HepG2 (cell line): Measurements from ENCODE around the gene SREK1.

Source experiments
- ARID2 ChIP-seq: sonication (generic); formaldehyde crosslinking; IDR thresholded peaks from 2 replicates; pipeline ENCODE4 v1.8.1; 2022; ENCODE audit warnings: mild to moderate bottlenecking, missing genetic modification reagents, borderline replicate concordance
- CEBPB ChIP-seq: IDR thresholded peaks from 2 replicates; pipeline ENCODE4 v1.6.1; 2011; ENCODE audit warnings: low read depth, low read length, improper control_type of control experiment, borderline replicate concordance
- EP300 ChIP-seq, 3 experiments: sonication (generic) in 1 of 3; formaldehyde crosslinking in 1 of 3; IDR thresholded peaks; 2 replicates each; pipeline versions ENCODE4 v1.5.1 to v1.6.1; 2011 to 2020; ENCODE audit warnings: low read depth in 2 of 3, low read length in 2 of 3, borderline replicate concordance in 1 of 3, improper control_type of control experiment in 1 of 3, mild to moderate bottlenecking in 1 of 3, missing genetic modification reagents in 1 of 3, moderate library complexity in 1 of 3
- FOXP1 ChIP-seq, 2 experiments: fragments of 450-650 bp in 1 of 2; IDR thresholded peaks; 2 replicates each; pipeline ENCODE4 v1.6.1; 2017 to 2018; ENCODE audit warnings: antibody characterized with exemption in 1 of 2
- LRRFIP1 ChIP-seq: sonication (generic); formaldehyde crosslinking; conservative IDR thresholded peaks from 2 replicates; pipeline ENCODE4 v1.4.0; 2020; ENCODE audit warnings: missing genetic modification reagents
- ZMYM2 ChIP-seq: sonication (generic); formaldehyde crosslinking; IDR thresholded peaks from 2 replicates; pipeline ENCODE4 v1.8.0; 2022; ENCODE audit warnings: mild to moderate bottlenecking, missing genetic modification reagents
- ZNF589 ChIP-seq: sonication (generic); formaldehyde crosslinking; conservative IDR thresholded peaks from 2 replicates; pipeline ENCODE4 v1.8.0; 2022; ENCODE audit warnings: mild to moderate bottlenecking, moderate library complexity, missing genetic modification reagents
- TF ChIP-seq, protein P1 (sequence below): sonication (generic); formaldehyde crosslinking; IDR thresholded peaks from 2 replicates; pipeline ENCODE4 v1.5.0; 2020; ENCODE audit warnings: missing genetic modification reagents
- TF ChIP-seq, protein P2 (sequence below): sonication (generic); formaldehyde crosslinking; IDR thresholded peaks from 2 replicates; pipeline ENCODE4 v1.4.0; 2020; ENCODE audit warnings: missing genetic modification reagents
- TF ChIP-seq, protein P3 (sequence below): sonication (generic); formaldehyde crosslinking; IDR thresholded peaks from 2 replicates; pipeline ENCODE4 v1.5.0; 2020; ENCODE audit warnings: mild to moderate bottlenecking, missing genetic modification reagents, borderline replicate concordance

GRCh38 chr5:66207800-66208561, 63.9 kb downstream of the SREK1 start:
- TF ChIP-seq, protein P1, sequence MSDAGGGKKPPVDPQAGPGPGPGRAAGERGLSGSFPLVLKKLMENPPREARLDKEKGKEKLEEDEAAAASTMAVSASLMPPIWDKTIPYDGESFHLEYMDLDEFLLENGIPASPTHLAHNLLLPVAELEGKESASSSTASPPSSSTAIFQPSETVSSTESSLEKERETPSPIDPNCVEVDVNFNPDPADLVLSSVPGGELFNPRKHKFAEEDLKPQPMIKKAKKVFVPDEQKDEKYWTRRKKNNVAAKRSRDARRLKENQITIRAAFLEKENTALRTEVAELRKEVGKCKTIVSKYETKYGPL (CRISPR knock-in tag): no peak
- TF ChIP-seq, protein P2, sequence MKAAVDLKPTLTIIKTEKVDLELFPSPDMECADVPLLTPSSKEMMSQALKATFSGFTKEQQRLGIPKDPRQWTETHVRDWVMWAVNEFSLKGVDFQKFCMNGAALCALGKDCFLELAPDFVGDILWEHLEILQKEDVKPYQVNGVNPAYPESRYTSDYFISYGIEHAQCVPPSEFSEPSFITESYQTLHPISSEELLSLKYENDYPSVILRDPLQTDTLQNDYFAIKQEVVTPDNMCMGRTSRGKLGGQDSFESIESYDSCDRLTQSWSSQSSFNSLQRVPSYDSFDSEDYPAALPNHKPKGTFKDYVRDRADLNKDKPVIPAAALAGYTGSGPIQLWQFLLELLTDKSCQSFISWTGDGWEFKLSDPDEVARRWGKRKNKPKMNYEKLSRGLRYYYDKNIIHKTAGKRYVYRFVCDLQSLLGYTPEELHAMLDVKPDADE (CRISPR knock-in tag): no peak
- TF ChIP-seq LRRFIP1 (CRISPR knock-in tag): no peak
- TF ChIP-seq CEBPB: no peak
- TF ChIP-seq, protein P3, sequence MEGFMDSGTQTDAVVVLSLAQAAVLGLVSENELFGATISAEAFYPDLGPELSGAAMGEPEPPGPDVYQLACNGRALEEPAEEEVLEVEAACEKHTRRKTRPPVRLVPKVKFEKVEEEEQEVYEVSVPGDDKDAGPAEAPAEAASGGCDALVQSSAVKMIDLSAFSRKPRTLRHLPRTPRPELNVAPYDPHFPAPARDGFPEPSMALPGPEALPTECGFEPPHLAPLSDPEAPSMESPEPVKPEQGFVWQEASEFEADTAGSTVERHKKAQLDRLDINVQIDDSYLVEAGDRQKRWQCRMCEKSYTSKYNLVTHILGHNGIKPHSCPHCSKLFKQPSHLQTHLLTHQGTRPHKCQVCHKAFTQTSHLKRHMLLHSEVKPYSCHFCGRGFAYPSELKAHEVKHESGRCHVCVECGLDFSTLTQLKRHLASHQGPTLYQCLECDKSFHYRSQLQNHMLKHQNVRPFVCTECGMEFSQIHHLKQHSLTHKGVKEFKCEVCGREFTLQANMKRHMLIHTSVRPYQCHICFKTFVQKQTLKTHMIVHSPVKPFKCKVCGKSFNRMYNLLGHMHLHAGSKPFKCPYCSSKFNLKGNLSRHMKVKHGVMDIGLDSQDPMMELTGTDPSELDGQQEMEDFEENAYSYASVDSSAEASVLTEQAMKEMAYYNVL (CRISPR knock-in tag): no peak
- no peak for TF ChIP-seq ZNF589
- TF ChIP-seq ARID2 (CRISPR knock-in tag): no peak
- TF ChIP-seq EP300 (IDR thresholded peaks at IDR 0.05; ENCODE audit: low read depth in 2 of 2, low read length in 2 of 2): no peak
- TF ChIP-seq EP300 (CRISPR knock-in tag; IDR thresholded peaks at IDR 0.05; ENCODE audit: borderline replicate concordance): no peak
- no peak for TF ChIP-seq FOXP1 (IDR thresholded peaks at IDR 0.05)
- TF ChIP-seq FOXP1 (CRISPR knock-in tag; IDR thresholded peaks at IDR 0.05): no peak
- TF ChIP-seq ZMYM2: no peak
